Upper lobe of left lung (tissue), 6 donors: ENCODE data around the gene GLIS1. TPM values are rescaled to one million over a fixed set of nuclear protein-coding genes. Genes with fewer than 3 reads are reported as not detected.
A peak's percentile ranks its signal among the peaks of the same experiment; 100 is the strongest.

Experiments used
- ATAC-seq, 2 donors: fragments of 200-7000 bp; cut with Tn5 transposase; one replicate each; pipeline ENCODE4 v1.9.1; 2022; ENCODE audit warnings: mild to moderate bottlenecking in 2 of 2, moderate library complexity in 2 of 2; ENCODE audit not compliant: low FRiP score in 2 of 2
- DNase-seq, 2 donors: peaks; one replicate each; pipeline ENCODE4 v3.0.0-alpha.2; 2019 to 2020
- H3K27ac ChIP-seq, 4 donors: fragments of 200-600 bp; sonication (generic); one replicate each; pipeline ENCODE4 v1.5.1; 2016 to 2019
- H3K27me3 ChIP-seq, 4 donors: fragments of 200-600 bp; sonication (generic); one replicate each; pipeline ENCODE4 v1.5.1; 2017 to 2019
- H3K36me3 ChIP-seq, 4 donors: fragments of 200-600 bp; sonication (generic); one replicate each; pipeline ENCODE4 v1.5.1; 2016 to 2019
- H3K4me1 ChIP-seq, 4 donors: fragments of 200-600 bp; sonication (generic); one replicate each; pipeline ENCODE4 v1.5.1; 2018 to 2019
- H3K4me3 ChIP-seq, 4 donors: fragments of 200-600 bp; sonication (generic); one replicate each; pipeline ENCODE4 v1.5.1; 2017 to 2019; ENCODE audit warnings: mild to moderate bottlenecking in 2 of 4, moderate library complexity in 1 of 4
- H3K9me3 ChIP-seq, 4 donors: fragments of 200-600 bp; sonication (generic); one replicate each; pipeline ENCODE4 v1.5.1; 2018 to 2019
- EP300 ChIP-seq, 4 donors: sonication (generic); formaldehyde crosslinking; IDR thresholded peaks; one replicate each; pipeline ENCODE4 v1.5.1; 2017; ENCODE audit warnings: antibody characterized with exemption in 4 of 4, control low read depth in 2 of 4
- POLR2A ChIP-seq, 4 donors: fragments of 450-650 bp; IDR thresholded peaks; one replicate each; pipeline ENCODE4 v1.5.1; 2016 to 2017; ENCODE audit warnings: antibody characterized with exemption in 4 of 4, mild to moderate bottlenecking in 2 of 4
- POLR2AphosphoS5 ChIP-seq, 2 donors: sonication (generic); formaldehyde crosslinking; IDR thresholded peaks; one replicate each; pipeline ENCODE4 v1.5.1; 2017; ENCODE audit warnings: antibody characterized with exemption in 2 of 2
- WGBS, 2 donors: methylation state at CpG; one replicate each; pipeline ENCODE4 v1.1.5; 2017 to 2018; 5-methylcytosine and 5-hydroxymethylcytosine counted together
- total RNA-seq, 6 donors: library from RNA; depleted of rRNA in 4 of 6; stranded (reverse); fragments of >200 nt in 4 of 6; gene quantifications; one replicate each; pipeline versions ENCODE4 v1.1.0 to v1.2.1, GENCODE V29; 2016 to 2021
- TF ChIP-seq, protein P1 (sequence below), 6 experiments: fragments of 450-650 bp in 4 of 6; fragments of 200-600 bp in 2 of 6; sonication (generic) in 2 of 6; IDR thresholded peaks; one replicate each; pipeline ENCODE4 v1.5.1; 2016 to 2019; ENCODE audit warnings: antibody characterized with exemption in 6 of 6
- donor health status: DM: no; HTN: no; CAD: no; lungs with moderate emphysema.
- donor health status: DM: no; HTN: yes; CAD: no; lungs with severe emphysema.

Gene GLIS1
- total RNA-seq, 6 donors from 2014 or later: 0.26 to 1.0 TPM; not detected in 4

GRCh38 chr1:53583868-53584776 is 154.8 kb downstream of the GLIS1 start:
- Histone ChIP-seq H3K9me3 (no peaks in the 10 kb centered on the region), H3K27ac (no peak overlapping the region), H3K27me3 (no peaks in the 10 kb centered on the region), H3K36me3 (no peaks in the 10 kb centered on the region), H3K4me3 (no peak overlapping the region), H3K4me1 (no peaks in the 10 kb centered on the region)
- no peak for TF ChIP-seq POLR2A (IDR thresholded peaks at IDR 0.05)
- TF ChIP-seq EP300 (IDR thresholded peaks at IDR 0.05): no peak
- TF ChIP-seq, protein P1, sequence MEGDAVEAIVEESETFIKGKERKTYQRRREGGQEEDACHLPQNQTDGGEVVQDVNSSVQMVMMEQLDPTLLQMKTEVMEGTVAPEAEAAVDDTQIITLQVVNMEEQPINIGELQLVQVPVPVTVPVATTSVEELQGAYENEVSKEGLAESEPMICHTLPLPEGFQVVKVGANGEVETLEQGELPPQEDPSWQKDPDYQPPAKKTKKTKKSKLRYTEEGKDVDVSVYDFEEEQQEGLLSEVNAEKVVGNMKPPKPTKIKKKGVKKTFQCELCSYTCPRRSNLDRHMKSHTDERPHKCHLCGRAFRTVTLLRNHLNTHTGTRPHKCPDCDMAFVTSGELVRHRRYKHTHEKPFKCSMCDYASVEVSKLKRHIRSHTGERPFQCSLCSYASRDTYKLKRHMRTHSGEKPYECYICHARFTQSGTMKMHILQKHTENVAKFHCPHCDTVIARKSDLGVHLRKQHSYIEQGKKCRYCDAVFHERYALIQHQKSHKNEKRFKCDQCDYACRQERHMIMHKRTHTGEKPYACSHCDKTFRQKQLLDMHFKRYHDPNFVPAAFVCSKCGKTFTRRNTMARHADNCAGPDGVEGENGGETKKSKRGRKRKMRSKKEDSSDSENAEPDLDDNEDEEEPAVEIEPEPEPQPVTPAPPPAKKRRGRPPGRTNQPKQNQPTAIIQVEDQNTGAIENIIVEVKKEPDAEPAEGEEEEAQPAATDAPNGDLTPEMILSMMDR (IDR thresholded peaks at IDR 0.05): no peak
- TF ChIP-seq POLR2AphosphoS5 (IDR thresholded peaks at IDR 0.05): no peak
- ATAC-seq (no peak), DNase-seq (peak in 1 of 2 donors; percentile 4)
- 86 to 90% methylated on average over 10 to 11 of the region's 11 CpGs for WGBS, 2 donors

DNA sequence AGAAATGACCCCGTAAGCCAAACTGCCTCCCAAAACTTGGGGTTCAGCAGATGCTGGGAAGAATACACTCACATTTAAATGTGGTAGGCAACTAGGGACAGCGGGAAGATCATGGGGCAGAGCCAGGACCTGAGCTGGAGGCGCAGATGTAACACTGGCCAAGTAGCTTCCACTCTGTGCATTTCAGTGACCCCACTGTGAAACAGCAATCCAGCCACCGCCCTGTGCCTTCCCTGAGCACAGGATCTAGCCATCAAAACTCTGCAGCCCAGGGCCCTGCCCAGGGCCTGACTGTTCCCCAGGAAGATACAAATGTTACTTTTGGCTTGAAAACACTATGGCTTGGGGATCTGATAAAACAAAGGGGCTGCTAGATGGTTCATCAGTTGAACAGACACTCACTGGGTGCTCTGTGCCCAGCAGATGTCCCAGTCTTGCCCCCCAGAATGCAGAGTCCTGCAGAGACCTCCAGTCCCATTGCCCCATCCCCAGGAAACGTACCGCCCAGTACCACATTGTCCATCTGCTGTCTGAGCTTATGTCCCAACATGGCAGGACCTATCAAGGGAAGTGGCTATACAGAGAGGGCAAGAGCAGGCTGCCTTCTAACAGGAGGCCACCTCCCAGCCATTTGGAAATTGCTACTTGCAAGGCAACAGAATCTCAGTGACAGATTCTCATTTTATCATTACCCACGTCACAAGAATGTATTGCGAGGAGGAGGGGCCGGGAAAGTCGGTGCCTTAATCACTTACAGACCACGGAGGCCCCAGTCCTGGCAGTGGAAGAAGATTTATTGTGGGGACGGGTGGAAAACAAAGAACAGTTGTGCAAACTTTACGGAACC is 155.7 kb downstream of the GLIS1 start:
- Histone ChIP-seq H3K4me1 (no peaks in the 10 kb centered on the region), H3K36me3 (no peaks in the 10 kb centered on the region), H3K9me3 (no peaks in the 10 kb centered on the region), H3K4me3 (no peak overlapping the region), H3K27ac (no peak overlapping the region), H3K27me3 (no peaks in the 10 kb centered on the region)
- TF ChIP-seq POLR2AphosphoS5 (IDR thresholded peaks at IDR 0.05) (no peak), POLR2A (IDR thresholded peaks at IDR 0.05) (no peak), EP300 (IDR thresholded peaks at IDR 0.05) (no peak)
- TF ChIP-seq, protein P1 (IDR thresholded peaks at IDR 0.05): no peak
- no peak for DNase-seq
- 86 to 87% methylated on average over 11 to 13 of the region's 13 CpGs for WGBS, 2 donors
- no peak for ATAC-seq

GRCh38 chr1:53582211-53583020 is 156.5 kb downstream of the GLIS1 start:
- Histone ChIP-seq H3K27ac (no peak overlapping the region), H3K4me1 (no peaks in the 10 kb centered on the region), H3K36me3 (no peaks in the 10 kb centered on the region), H3K9me3 (no peaks in the 10 kb centered on the region), H3K27me3 (no peaks in the 10 kb centered on the region), H3K4me3 (no peak overlapping the region)
- DNase-seq (no peak), ATAC-seq (no peak)
- 89 to 93% methylated on average over 5 to 8 of the region's 8 CpGs for WGBS, 2 donors
- TF ChIP-seq POLR2AphosphoS5 (IDR thresholded peaks at IDR 0.05): no peak
- TF ChIP-seq EP300 (IDR thresholded peaks at IDR 0.05): no peak
- TF ChIP-seq, protein P1 (IDR thresholded peaks at IDR 0.05): no peak
- TF ChIP-seq POLR2A (IDR thresholded peaks at IDR 0.05): no peak

DNA sequence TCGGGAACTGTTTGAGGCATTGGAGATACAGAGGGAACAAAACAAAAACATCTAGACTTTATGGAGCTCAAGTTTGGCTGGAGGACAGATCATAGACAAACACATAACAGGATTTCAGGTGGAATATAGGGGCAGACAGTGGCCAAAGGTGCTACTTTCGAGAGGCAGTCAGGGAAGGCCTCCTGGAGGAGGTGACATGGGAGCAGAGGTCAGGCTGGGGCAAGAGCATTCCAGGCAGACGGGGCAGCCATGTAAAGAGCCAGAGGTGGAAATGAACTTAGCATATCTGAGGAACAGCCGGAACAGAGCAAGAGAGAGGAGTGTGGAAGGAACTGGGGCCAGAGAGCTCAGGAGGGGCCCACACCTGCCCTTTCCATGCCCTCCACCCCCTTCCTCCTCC is 157.5 kb downstream of the GLIS1 start:
- TF ChIP-seq POLR2A (IDR thresholded peaks at IDR 0.05) (no peak), POLR2AphosphoS5 (IDR thresholded peaks at IDR 0.05) (no peak), EP300 (IDR thresholded peaks at IDR 0.05) (no peak)
- TF ChIP-seq, protein P1 (IDR thresholded peaks at IDR 0.05): no peak

More for the DNA sequence above, 157.5 kb downstream of the GLIS1 start:
- Histone ChIP-seq H3K4me1 (no peaks in the 10 kb centered on the region), H3K36me3 (no peaks in the 10 kb centered on the region), H3K9me3 (no peaks in the 10 kb centered on the region), H3K4me3 (no peak overlapping the region), H3K27me3 (no peaks in the 10 kb centered on the region), H3K27ac (no peak overlapping the region)
- DNase-seq (no peak), ATAC-seq (no peak)
- WGBS, 2 donors: 89 to 90% methylated on average over 4 of the region's 4 CpGs
